K562 (cell line): ENCODE measurements around the gene MYO5C. TPM values are rescaled to one million over a fixed set of nuclear protein-coding genes. Genes with fewer than 3 reads are reported as not detected.

Experiments used
- ATAC-seq: fragments of 200-7000 bp; cut with Tn5 transposase; 3 replicates; pipeline ENCODE4 v1.9.1; 2020; ENCODE audit warnings: moderate library complexity
- BruUV-seq: library from RNA; stranded (reverse); fragments of 400-500 nt; replicated peaks from 2 replicates; lab custom pipeline; 2021; lab: Mats Ljungman, UMichigan
- CTCF ChIA-PET: fragments of 300-600 bp; formaldehyde crosslinking; extraction: SDS; loops from one replicate; lab custom pipeline; 2021; ENCODE audit warnings: low intra/inter-chr PET ratio; lab: Yijun Ruan, JAX
- POLR2A ChIA-PET: fragments of 300-600, 350-650 bp; sonication (Branson Sonifier 250); formaldehyde crosslinking; extraction: SDS; loops from one replicate; lab custom pipeline; 2021; ENCODE audit warnings: antibody characterized with exemption, inconsistent platforms; lab: Yijun Ruan, JAX
- DNase-seq, 4 experiments: peaks; one replicate each; pipeline versions ENCODE4 v3.0.0 to v3.0.0-alpha.2; 2011 to 2018; ENCODE audit warnings: low spot score in 3 of 4, mixed read lengths in 3 of 4; ENCODE audit errors: extremely low read depth in 1 of 4
- FAIRE-seq: peaks from 2 replicates; lab custom pipeline; 2011; peaks lifted over from hg19 to GRCh38; lab: Jason Lieb, UNC
- H2AFZ ChIP-seq: 2 replicates; pipeline ENCODE4 v1.6.0; 2011; ENCODE audit warnings: low read depth, low read length, control low read depth, inconsistent platforms
- H3K27ac ChIP-seq: fragments of 200-600 bp; 3 replicates; pipeline ENCODE4 v1.8.0; 2011; ENCODE audit warnings: low read depth, mild to moderate bottlenecking, control low read depth, inconsistent platforms, low read length, moderate library complexity, mixed read lengths; ENCODE audit errors: extremely low read depth
- H3K27me3 ChIP-seq, 2 experiments: fragments of 300-600 bp in 1 of 2; 2 replicates in 1 of 2; 3 replicates in 1 of 2; pipeline versions ENCODE4 v1.6.0 to v1.8.0; 2011; ENCODE audit warnings: inconsistent platforms in 2 of 2, low read length in 2 of 2, mild to moderate bottlenecking in 1 of 2, mixed read lengths in 1 of 2, moderate library complexity in 1 of 2; ENCODE audit not compliant: control insufficient read depth in 2 of 2, insufficient read depth in 2 of 2
- H3K36me3 ChIP-seq: fragments of 300-600 bp; 3 replicates; pipeline ENCODE4 v1.8.0; 2011; ENCODE audit warnings: mild to moderate bottlenecking, low read length, inconsistent platforms; ENCODE audit not compliant: control insufficient read depth, insufficient read depth
- H3K4me1 ChIP-seq, 2 experiments: fragments of 200-600 bp in 1 of 2; replicated peaks in 1 of 2; 2 replicates in 1 of 2; 3 replicates in 1 of 2; pipeline versions ENCODE4 v1.5.1 to v1.8.0; 2011; ENCODE audit warnings: inconsistent platforms in 2 of 2, low read length in 2 of 2, mild to moderate bottlenecking in 1 of 2, mixed read lengths in 1 of 2, moderate library complexity in 1 of 2; ENCODE audit not compliant: control insufficient read depth in 2 of 2, insufficient read depth in 2 of 2
- H3K4me2 ChIP-seq: 2 replicates; pipeline ENCODE4 v1.6.1; 2011; ENCODE audit warnings: low read length, control low read depth, inconsistent platforms, mixed read lengths; ENCODE audit not compliant: insufficient read depth
- H3K4me3 ChIP-seq: fragments of 200-600 bp; sonication (generic), shearing (Covaris generic); 2 replicates; pipeline ENCODE4 v1.5.1; 2016; ENCODE audit warnings: control low read depth, inconsistent platforms
- H3K79me2 ChIP-seq: fragments of 200-600 bp; 3 replicates; pipeline ENCODE4 v1.8.0; 2011; ENCODE audit warnings: low read length, inconsistent platforms; ENCODE audit not compliant: control insufficient read depth, insufficient read depth
- H3K9ac ChIP-seq, 2 experiments: 2 replicates each; pipeline versions ENCODE4 v1.6.0 to v1.6.1; 2011; ENCODE audit warnings: low read depth in 2 of 2, low read length in 2 of 2, control low read depth in 1 of 2, inconsistent platforms in 1 of 2, mild to moderate bottlenecking in 1 of 2, mixed read lengths in 1 of 2; ENCODE audit not compliant: insufficient read depth in 1 of 2
- H3K9me1 ChIP-seq: one replicate; pipeline ENCODE4 v1.6.0; 2011; ENCODE audit warnings: inconsistent platforms, mild to moderate bottlenecking, low read length, moderate library complexity; ENCODE audit not compliant: control insufficient read depth, insufficient read depth
- H3K9me3 ChIP-seq: replicated peaks from 2 replicates; pipeline ENCODE4 v1.5.1; 2011; ENCODE audit warnings: low read depth, low read length, inconsistent platforms; ENCODE audit not compliant: control insufficient read depth, insufficient read depth
- H4K20me1 ChIP-seq: replicated peaks from 2 replicates; pipeline ENCODE4 v1.6.1; 2011; ENCODE audit warnings: low read length, inconsistent platforms, mixed read lengths; ENCODE audit not compliant: control insufficient read depth, insufficient read depth
- ELF1 ChIP-seq: fragments of 200-800 bp; sonication (Bioruptor generic); IDR thresholded peaks from 2 replicates; pipeline ENCODE4 v1.6.1; 2016; ENCODE audit warnings: missing genetic modification characterization, missing compliant biosample characterization
- FOXP4 ChIP-seq: sonication (generic); formaldehyde crosslinking; IDR thresholded peaks from 2 replicates; pipeline ENCODE4 v1.8.0; 2022; ENCODE audit warnings: mild to moderate bottlenecking, missing genetic modification reagents, borderline replicate concordance
- HOMEZ ChIP-seq: fragments of 250-450 bp; sonication (Bioruptor Pico); IDR thresholded peaks from 2 replicates; pipeline ENCODE4 v1.4.0; 2020; ENCODE audit warnings: mild to moderate bottlenecking, moderate library complexity
- KHSRP ChIP-seq: fragments of 450-650 bp; IDR thresholded peaks from 2 replicates; pipeline ENCODE4 v1.6.1; 2017
- LEF1 ChIP-seq: fragments of 450-650 bp; IDR thresholded peaks from 2 replicates; pipeline ENCODE4 v1.6.1; 2016; ENCODE audit warnings: mild to moderate bottlenecking
- NONO ChIP-seq, 2 experiments: fragments of 200-400 bp in 1 of 2; fragments of 450-650 bp in 1 of 2; formaldehyde crosslinking in 1 of 2; IDR thresholded peaks; 2 replicates each; pipeline ENCODE4 v1.6.1; 2017; ENCODE audit warnings: low read depth in 2 of 2, mild to moderate bottlenecking in 2 of 2, moderate library complexity in 2 of 2, low read length in 1 of 2
- PTTG1 ChIP-seq: fragments of 450-650 bp; IDR thresholded peaks from 2 replicates; pipeline ENCODE4 v1.6.1; 2016; ENCODE audit warnings: low read depth, mild to moderate bottlenecking, missing genetic modification characterization, missing compliant biosample characterization
- RBM15 ChIP-seq: fragments of 200-400 bp; formaldehyde crosslinking; IDR thresholded peaks from 2 replicates; pipeline ENCODE4 v1.6.1; 2018; ENCODE audit warnings: mild to moderate bottlenecking, low read length, moderate library complexity; ENCODE audit not compliant: insufficient read depth
- TCF7L2 ChIP-seq: fragments of 150-350 bp; IDR thresholded peaks from 2 replicates; pipeline ENCODE4 v1.6.1; 2016; ENCODE audit warnings: low read depth, mild to moderate bottlenecking, low read length, moderate library complexity
- ZKSCAN8 ChIP-seq: fragments of 200-800 bp; sonication (Bioruptor generic); IDR thresholded peaks from 2 replicates; pipeline ENCODE4 v1.6.1; 2016; ENCODE audit warnings: missing genetic modification characterization, missing compliant biosample characterization
- ZNF197 ChIP-seq: fragments of 200-800 bp; sonication (Bioruptor generic); IDR thresholded peaks from 2 replicates; pipeline ENCODE4 v1.6.1; 2016; ENCODE audit warnings: low read depth, missing genetic modification characterization, missing compliant biosample characterization
- ZNF75A ChIP-seq: fragments of 450-650 bp; formaldehyde crosslinking; IDR thresholded peaks from 2 replicates; pipeline ENCODE4 v1.4.0; 2020; ENCODE audit warnings: mild to moderate bottlenecking
- WGBS: fragments of 100-300 bp; shearing (Covaris generic); methylation state at CpG from one replicate; pipeline ENCODE4 v1.1.6; 2016; ENCODE audit warnings: low coverage, mixed read lengths; ENCODE audit not compliant: insufficient coverage; ENCODE audit errors: missing lambda C conversion rate; 5-methylcytosine and 5-hydroxymethylcytosine counted together
- in situ Hi-C: fragments of 300-500 bp; cut with MboI; formaldehyde crosslinking; loops from 4 replicates; pipeline ENCODE4 v1.15.0; 2018; ENCODE audit warnings: inconsistent platforms, mixed read lengths
- intact Hi-C: fragments of 100-400 bp; cut with micrococcal nuclease; formaldehyde crosslinking; loops from 2 replicates; pipeline ENCODE4 v1.14.2; 2022
- polyA plus RNA-seq, 8 experiments: library from polyadenylated mRNA; depleted of rRNA in 4 of 8; stranded (reverse) in 5 of 8; unstranded in 3 of 8; fragments of >200 nt; fragmentation: Nextera tagmentation in 2 of 8; fragmentation: Illumina TruSeq in 1 of 8; extraction: Ambion mirVana in 2 of 8; extraction: Trizol in 1 of 8; gene quantifications; 2 replicates each; pipeline versions ENCODE4 v1.2.1 to v1.2.3, GENCODE V29; 2011 to 2014; ENCODE audit warnings: inconsistent platforms in 1 of 8, missing spikeins in 1 of 8
- total RNA-seq, 7 experiments: library from RNA; depleted of rRNA in 6 of 7; stranded (reverse); fragments of >200 nt in 6 of 7; fragmentation: Illumina TruSeq in 2 of 7; extraction: Trizol in 2 of 7; gene quantifications; 2 replicates each; pipeline versions ENCODE4 v1.2.1 to v1.2.3, GENCODE V29; 2011 to 2021; ENCODE audit warnings: low replicate concordance in 1 of 7

Gene MYO5C
- total and polyA plus RNA-seq, 9 of the 15 experiments (the other 6 are each of a cell fraction or from before 2014, with no cell fraction given), result 0.01 to 0.24 TPM; not detected in 7

- no peak overlapping the region for H3K9ac ChIP-seq
- peaks cover 0 to 8% of the 10 kb centered on the region in 2 experiments; a peak in 2 of 5 replicates for H3K4me1 ChIP-seq
- TF ChIP-seq LEF1, result no peak
- no peak for TF ChIP-seq RBM15
- no peak for TF ChIP-seq FOXP4 (CRISPR knock-in tag)
- no peak for TF ChIP-seq NONO (IDR thresholded peaks at IDR 0.05; ENCODE audit: low read depth in 2 of 2, low read length in 1 of 2)
- no peak for TF ChIP-seq HOMEZ (CRISPR knock-in tag)
- TF ChIP-seq ZKSCAN8 (CRISPR knock-in tag), result no peak
- TF ChIP-seq ZNF197 (CRISPR knock-in tag), result no peak
- TF ChIP-seq ZNF75A (CRISPR knock-in tag), result no peak
- TF ChIP-seq PTTG1 (tag), result no peak
- no peak for TF ChIP-seq TCF7L2
- TF ChIP-seq KHSRP, result no peak
- no peak for TF ChIP-seq ELF1 (tag)
- POLR2A ChIA-PET, result interaction anchor here (1.2 kb wide), 1 partner anchor 19 kb away, joined by 3 read pairs; no protein-coding TSS in a partner anchor
- H3K9me1 ChIP-seq, result no peaks in the 10 kb centered on the region
- H3K27ac ChIP-seq, result no peak overlapping the region
- no peak overlapping the region for H2AFZ ChIP-seq
- no peaks in the 10 kb centered on the region for H3K79me2 ChIP-seq
- in situ Hi-C loops (no loop called here), intact Hi-C loops (no loop called here)
- no peak overlapping the region for H3K4me2 ChIP-seq
- H3K36me3 ChIP-seq, result no peaks in the 10 kb centered on the region
- H3K27me3 ChIP-seq, result peaks cover 17 to 52% of the 10 kb centered on the region in 2 experiments; a peak in 3 of 5 replicates
- CTCF ChIA-PET, result no interaction called here
- ATAC-seq (no peak), DNase-seq (no peak), FAIRE-seq (no peak)
- 0% methylated on average over 3 of the region's 3 CpGs for WGBS
- no peak overlapping the region for H3K4me3 ChIP-seq
- no peaks in the 10 kb centered on the region for H3K9me3 ChIP-seq
- no TSS peak for BruUV-seq
- no peaks in the 10 kb centered on the region for H4K20me1 ChIP-seq
These were observed 4.8 kb downstream of the MYO5C start for GRCh38 chr15:52290800-52291199.
